Measurements from ENCODE around the gene MRTFA.
"Not testable (repeated sequence)": the region's sequence is repeated elsewhere in the genome, so short reads cannot be mapped to it uniquely, and the experiment has no call there.

MRTFA gene

DNA sequence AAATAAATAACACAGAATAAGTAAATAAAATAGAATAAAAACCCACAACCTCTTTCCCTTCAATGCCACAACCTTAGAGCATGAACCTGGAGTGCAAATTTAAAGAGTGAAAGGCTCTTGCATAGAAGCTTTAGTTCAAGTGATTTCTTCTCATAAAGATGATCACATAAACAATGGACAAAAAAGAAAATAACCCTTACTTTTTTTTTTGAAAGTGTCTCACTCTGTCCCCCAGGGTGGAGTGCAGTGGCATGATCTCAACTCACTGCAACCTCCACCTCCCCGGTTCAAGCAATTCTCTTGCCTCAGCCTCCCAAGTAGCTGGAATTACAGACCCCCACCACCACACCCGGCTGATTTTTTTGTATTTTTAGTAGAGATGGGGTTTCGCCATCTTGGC lies 10.7 kb downstream of the MRTFA start:
- not testable (repeated sequence) for DNase-seq

DNA sequence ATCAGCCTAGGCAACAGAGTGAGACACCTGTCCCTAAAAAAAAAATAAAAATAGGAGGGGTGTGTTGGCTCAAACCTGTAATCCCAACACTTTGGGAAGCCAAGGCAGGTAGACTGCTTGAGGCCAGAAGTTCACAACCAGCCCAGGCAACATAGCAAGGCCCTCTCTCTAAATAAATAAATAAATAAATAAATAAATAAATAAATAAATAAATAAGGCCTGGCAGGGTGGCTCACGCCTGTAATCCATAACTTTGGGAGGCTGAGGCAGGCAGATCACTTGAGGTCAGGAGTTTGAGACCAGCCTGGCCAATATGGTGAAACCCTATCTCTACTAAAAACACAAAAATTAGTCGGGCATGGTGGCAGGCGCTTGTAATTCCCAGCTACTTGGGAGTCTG lies 11.2 kb downstream of the MRTFA start:
- not testable (repeated sequence) for DNase-seq

DNA sequence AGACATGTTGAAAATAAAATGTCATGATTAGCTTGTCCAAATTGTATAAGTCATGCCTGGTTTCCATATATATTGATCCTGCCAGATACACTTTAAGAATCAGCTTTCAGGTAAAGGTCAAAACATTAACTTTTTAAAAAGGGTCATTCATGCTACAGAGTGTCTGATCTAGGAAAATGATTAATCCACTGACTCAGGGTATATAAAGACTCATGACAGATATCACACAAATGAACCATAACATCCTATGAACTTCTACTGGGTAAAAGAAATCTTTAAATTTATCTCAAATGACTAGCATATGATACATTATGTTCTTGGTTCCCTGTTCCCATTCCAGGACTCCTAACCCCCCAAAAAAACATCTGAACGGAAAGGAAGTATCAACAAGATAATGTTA lies 11.7 kb downstream of the MRTFA start:
- no peak for DNase-seq

DNA sequence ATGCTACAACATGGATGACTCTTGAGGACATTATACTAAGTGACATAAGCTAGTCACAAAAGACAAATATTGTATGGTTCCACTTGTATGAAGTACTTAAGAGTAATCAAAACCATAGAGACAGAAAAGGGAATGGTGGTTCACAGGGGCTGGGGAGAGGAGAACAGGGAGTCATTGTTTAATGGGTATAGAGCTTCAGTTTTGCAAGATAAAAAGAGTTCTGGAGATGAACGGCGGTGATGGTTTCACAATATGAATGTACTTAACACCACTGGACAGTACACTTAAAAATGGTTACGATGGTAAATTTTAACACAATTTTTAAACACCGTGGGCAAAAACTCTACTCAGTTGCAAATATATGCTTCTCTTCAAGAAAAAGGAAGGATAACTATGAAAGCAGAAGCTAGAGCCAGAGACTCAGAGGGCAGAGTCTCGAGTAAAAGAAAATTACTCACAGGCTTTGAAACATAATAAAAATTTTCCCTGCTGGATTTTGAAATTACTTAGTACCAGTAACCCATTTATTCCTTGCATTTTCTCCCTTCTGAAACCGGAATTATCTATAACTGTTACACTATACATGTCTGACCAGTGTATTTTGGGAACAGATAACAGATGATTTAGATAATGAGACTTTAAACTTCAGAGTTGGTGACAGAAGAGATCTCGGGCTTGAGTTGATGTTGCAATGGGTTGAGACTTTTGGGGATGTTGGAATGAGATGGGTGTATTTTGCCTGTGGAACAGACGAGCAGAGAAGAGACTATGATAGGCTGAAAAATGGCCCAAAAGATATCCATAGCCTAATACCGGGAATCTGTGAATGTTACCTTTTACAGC lies 15.0 kb downstream of the MRTFA start:
- DNase-seq = no peak

DNA sequence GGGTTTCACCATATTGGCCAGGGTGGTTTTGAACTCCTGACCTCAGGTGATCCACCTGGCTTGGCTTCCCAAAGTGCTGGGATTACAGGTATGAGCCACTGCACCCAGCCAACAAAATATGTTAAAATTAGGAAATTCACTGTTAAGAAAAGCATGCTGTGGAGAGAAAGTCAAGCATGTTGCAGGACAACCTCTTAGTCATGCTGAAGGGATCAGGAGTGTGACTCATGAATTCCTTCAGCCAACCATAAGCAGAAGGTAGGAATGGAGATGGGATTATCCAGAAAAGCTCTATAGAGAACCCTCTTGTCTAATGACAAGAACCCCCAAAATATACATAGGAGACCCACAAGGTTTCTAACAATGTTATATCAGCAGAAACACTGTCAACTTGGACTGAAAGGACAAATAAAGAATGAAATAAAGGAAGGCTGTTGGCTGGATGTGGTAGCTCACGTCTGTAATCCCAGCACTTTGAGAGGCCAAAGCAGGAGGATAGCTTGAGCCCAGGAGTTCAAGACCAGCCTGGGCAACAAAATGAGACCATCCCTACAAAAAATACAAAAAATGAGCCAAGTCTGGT lies 16.0 kb downstream of the MRTFA start:
- DNase-seq = no peak

DNA sequence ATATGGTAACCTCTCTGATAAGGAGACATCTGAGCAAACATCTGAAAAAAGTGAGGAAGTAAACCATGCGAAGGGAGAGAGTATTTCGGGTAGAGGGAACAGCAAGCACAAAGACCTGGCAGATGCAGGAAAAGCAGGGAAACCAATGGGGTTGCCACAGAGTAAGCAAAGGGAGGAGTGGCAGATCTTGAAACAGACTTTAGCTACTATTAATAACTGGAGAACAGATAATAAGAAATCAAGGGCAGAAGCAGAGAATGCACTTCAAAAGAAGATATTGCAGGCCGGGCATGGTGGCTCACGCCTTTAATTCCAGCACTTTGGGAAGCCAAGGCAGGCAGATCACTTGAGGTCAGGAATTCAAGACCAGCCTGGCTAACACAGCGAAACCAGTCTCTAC lies 18.1 kb downstream of the MRTFA start:
- no peak for DNase-seq

DNA sequence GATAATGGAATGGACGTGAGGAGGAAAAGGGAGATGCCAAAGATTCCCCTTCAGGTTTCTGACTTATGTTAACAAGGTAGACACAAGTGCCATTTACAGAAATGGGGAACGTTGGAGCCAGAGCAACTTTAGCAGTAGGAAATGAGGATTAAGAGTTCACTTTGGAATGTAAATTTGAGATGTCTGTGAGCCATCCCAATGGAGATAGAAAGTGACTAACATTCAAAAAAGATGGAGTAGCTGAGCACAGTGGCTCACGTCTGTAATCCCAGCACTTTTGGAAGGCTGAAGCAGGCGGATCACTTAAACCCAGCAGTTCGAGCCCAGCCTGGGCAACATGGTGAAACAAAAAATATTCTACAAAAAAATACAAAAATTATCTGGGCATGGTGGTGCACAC lies 19.9 kb downstream of the MRTFA start:
- DNase-seq = no peak

DNA sequence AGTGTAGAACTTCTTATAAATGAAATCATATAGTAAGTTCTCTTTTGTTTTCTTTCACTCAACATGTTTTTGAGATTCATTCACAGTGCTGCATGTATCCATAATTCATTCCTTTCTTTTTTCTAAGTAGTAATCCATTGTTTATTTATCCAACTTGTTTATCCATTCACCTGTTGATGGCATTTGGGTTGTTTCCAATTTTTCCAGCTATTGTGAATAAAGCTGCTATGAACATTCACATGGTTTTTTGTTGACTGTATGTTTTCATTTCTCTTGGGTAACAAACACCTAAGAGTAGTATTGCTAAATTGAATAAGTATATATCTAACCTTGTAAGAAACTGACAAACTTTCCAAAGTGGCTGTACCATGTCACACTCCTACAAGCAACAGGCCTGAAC lies 23.5 kb downstream of the MRTFA start:
- DNase-seq = no peak

DNA sequence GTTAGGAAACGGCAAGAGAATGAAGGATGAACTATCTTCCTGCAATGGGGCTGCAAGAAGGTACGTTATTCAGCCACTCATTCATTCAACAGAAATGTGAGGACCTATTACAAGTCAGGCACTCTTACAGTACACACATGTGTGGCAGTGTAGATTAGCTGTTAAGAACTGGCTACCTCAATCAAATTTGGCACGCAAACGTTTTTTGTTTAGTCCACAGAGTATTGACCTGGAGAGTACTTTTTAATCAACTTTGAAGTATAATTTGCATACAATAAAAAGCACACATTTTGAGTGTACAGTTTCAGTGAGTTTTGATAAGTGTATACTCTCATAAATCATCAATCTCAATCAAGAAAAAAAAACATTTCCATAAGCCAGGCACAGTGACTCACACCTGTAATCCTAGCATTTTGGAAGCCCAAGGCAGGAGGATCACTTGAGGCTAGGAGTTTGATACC lies 24.2 kb downstream of the MRTFA start:
- DNase-seq = no peak

DNA sequence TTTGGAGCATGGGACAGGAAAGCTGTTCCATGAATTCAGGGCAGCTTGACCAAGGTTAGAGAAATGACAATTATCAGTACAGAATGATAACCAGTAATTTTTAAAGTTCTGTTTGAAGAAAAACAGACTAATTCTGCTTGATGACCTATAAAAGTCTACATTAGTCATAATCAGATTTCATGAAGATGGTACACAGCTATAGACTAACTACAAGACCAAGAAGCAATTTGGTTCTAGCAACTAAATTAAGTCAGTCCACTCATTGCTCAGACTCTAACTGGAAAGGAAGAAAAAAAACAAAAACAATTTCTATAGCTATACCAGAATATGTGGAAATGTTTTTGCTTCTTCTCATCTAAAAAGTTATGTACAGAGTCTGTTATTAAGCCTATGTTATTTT lies 24.9 kb downstream of the MRTFA start:
- no peak for DNase-seq

DNA sequence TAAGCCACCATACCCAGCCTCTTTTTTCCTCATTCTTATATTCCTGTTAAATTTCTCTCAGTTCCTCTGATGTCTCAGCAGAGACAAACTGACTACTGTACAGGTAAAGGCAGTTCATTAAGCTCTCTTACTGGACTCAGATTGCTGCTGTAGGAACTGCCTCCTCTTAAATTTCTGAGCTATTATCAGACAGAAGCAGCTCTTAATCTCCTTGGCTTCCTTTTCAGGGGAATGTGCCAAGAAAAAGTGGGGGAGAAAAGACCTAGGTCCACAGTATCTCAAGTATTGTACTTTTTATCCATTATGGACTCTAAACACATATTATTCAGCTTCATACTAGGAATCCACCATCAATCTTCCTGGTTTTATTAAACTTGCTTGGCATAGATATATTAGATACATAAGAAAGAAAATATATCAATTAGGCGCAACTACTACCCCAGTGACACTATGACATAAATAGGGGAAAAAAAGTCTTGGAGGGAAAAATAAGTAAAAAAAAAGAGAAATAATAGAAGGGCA lies 26.1 kb downstream of the MRTFA start:
- DNase-seq = no peak

DNA sequence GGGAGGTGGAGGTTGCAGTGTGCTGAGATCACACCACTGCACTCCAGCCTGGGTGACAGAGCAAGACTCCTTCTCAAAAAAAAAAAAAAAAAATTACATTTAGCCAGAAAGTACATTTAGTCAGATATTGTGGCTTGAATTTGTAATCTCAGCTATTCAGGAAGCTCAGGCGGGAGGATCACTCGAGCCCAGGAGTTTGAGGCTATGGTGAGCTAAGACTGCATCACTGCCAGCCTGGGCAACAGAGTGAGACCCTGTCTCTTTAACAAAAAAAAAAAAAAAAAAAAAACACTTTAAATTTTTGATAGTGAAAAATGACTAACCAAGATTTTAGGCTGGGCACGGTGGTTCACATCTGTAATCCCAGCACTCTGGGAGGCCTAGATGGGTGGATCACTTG lies 27.3 kb downstream of the MRTFA start:
- DNase-seq = no peak

DNA sequence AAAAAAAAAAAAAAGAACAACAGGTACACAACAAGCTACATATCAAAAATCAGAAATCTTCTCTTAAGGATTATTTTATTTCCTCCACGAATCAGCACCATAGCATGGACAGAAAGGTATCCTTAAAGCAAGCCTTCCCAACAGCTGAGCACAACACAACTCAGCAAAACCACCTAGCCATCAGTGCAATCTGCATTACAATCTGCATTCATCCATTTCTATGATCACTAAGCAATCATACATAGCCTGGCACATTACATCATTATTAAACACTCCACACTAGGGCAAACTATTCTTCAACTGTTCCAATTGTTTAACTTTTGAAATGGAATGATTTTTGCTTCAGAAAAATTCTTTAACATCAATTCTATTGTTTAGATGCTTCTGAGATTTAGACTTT lies 29.0 kb downstream of the MRTFA start:
- no peak for DNase-seq

DNA sequence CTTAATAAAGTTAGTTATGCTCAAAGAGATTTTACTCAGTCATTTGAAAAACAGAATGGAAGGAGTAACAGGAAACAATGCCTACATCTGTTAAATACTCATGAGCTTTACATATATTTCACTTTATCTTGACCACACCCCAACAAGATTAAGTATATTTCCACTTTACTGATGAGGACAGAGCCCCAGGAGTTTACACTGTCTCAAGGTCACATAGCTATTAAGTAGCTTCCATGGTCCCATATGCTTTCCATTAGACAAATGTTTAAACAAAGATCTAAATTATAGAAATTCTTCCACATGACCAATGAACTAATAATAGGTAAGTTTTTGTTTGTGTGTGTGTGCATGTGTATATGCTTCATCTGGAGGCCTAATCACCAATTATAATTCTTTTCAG lies 30.2 kb downstream of the MRTFA start:
- no peak for DNase-seq

DNA sequence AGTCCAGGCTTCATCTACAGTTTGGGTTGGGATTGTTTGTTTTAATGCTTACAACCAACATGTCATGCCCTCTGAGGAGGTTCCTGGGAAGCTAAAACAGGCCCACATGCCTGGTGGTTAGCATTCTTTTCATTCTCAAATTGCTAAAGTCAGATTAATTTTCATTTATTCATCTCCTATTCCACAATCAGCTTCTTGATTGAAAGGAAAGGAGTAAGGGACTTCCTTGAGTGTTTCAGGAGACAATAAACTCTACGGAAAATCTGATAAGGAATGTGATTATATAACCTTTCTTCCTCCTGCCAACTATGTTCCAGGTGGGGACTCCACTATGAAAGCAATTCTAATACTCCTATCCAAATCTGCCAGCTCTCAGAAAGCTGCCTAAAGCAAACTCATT lies 30.8 kb downstream of the MRTFA start:
- DNase-seq = no peak

DNA sequence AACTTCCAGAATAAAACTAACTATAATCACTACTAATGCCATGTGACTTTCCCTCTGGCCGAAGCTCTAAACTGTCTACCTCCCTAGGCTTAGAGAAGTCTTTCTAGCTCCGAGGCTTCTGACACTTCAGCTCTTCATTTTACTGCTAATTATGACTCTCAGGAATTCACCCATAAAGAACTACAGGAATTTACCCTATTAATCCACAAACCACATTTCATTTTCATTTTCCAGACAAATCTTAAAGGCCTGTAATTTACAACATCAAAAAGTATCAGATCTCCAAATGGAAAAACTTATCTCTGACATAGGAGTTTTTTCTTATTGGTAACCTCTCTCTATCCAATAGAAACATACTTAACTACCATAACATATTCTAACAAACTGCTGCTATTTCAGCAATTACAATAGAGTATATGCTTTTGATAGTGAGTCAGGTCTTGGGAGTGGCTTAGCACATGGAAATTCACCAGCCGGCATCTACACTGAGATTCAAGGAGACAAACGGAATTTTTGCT lies 33.4 kb downstream of the MRTFA start:
- DNase-seq = no peak

DNA sequence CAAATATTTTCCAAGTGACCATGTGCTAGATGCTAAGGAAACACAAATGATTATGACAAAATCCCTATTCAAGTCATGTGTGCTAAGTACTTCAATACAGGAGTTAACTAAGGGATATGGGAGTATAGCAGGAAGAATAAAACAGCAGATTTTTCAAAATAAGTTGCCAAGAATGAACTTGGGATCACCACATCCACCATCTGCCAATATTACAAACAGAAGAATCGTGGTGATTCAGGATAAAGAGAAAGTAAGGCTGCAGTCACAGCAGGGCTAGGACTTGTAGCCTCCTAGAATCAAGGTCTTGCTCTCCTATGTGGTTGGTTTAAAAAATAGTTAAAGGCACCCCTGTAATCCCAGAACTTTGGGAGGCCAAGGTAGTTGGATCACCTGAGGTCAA lies 34.3 kb downstream of the MRTFA start:
- DNase-seq = no peak

DNA sequence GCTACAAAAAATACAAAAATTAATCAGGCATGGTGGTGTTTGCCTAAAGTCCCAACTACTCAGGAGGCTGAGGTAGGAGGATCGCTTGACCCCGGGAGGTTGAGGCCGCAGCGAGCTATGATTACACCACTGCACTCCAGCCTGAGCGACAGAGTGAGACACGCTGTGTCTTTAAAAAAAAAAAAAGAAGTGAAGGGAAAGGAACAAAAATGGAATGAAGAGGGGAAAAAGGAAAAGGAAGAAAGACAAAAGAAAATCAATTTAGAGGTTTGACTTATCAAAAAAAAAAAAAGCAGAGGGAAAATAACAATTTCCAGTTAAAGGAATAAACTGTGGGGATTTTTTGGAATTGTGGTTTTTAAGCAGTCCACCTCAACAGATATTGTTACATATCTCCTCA lies 36.8 kb downstream of the MRTFA start:
- DNase-seq = no peak

DNA sequence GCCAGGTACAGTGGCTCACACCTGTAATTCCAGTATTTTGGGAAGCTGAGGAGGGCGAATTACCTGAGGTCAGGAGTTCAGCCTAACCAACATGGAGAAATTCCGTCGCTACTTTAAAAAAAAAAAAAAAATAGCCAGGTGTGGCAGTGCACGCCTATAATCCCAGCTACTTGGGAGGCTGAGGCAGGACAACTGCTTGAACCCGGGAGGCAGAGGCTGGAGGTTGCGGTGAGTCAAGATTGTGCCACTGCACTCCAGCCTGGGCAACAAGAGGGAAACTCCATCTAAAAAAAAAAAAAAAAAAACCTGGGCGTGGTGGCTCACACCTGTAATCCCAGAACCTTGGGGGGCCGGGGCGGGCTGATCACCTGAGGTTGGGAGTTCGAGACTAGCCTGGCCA lies 37.8 kb downstream of the MRTFA start:
- DNase-seq = not testable (repeated sequence)

DNA sequence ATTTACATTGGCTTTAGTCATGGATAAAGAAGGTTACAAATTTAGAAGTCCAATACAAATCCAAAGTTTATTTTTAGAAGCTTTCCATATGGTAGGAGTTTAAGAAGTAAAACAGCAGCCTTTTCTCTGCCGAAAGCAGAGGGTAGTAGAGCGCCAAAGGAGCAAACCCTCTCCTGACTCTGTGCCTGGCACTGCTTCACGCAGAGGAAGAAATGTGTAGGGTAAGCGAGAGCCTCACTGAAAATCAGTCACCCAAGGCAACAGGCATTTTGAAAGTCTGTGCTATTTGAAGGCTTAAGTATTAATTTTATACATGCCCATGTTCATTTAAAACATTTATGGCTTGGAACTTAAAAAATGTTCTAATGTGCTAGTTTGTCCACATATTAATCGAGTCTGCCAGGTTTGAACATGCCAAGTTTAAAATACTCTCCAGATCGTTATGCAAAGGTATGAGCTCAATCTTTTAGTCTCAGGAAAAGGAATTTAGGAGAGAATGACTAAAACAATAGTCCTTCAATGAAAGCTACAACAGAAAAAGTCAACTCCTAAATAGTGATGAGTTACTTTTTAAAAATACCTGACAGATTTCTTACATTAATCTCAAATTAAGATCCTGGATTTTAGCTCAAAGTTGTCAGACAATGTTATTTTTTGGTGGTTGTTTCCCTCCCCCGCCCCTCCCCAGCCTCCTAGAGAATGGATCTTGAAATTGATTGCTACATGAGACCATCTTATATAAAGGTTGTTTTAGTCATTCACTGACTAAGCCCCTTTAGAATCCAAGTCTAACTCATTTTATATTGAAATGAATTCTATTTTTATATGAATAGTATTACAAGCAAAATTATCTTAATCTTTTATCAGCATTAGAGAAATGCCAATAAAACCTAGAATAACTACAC lies 38.7 kb downstream of the MRTFA start:
- no peak for DNase-seq

DNA sequence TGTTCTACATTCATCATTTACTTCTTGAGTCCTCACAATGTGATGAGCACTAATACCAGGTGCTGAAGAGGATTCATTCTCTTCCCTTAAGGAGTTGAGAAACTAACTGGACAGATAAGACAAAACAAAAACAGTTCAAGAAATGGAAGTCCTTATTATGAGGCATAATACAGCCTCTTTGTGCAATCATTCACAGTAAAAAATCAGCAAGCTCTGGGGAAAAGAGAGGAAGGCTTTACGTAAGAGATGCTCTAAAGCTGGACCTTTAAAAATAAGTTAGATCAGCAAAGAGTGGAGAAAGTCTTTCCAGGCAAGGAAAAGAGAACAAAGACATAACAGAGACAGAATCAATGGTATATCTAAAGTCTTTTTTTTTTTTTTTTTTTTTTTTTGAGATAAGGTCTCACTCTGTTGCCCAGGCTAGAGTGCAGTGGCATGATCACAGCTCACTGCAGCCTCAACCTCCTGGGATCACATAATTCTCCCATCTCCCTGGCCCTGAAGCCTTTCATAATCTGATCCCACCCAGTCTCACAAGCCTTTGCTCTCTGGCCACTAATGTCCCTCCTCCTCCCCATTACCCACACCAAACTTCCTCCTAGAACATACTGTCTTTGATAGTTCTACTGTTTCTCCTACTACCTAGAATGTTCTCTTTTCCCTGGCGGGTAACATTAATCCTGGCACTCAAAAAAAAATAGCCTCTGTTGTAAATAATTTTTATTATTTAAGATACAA lies 40.9 kb downstream of the MRTFA start:
- DNase-seq = no peak

DNA sequence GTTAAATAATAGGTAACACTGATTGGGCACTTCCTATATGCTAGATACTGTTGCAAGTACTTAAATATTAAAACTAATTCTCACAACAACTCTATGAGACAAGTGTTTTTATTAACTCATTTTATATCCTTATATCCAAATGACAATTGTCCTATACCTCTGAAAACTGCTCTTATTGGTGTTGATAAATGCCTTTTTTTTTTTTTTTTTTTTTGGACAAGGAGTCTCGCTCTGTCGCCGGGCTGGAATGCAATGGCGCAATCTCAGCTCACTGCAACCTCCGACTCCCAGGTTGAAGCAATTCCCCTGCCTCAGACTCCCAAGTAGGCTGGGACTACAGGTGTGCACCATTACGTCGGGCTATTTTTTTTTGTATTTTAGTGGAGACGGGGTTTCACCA lies 41.6 kb downstream of the MRTFA start:
- DNase-seq = no peak

DNA sequence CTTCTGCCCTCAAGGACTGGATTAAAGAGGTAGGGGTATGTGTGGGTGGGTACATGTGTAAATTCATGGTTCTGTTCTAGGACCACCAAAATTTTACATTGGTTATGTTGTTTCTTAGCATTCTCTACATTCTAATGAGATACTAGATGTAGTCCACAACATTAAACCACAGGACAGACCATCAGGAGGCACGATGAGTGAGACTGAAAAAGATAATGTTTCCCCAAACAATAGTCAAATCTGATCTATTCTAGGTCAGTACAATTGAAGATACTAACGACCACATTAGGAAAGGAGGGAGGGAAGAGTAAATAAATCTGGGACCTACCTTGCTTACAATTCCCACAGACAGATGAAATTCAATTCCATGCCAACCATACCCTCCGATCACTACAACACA lies 42.2 kb downstream of the MRTFA start:
- DNase-seq = no peak

Measured in activated naive CD4-positive, alpha-beta T cell treated with anti-CD3 and anti-CD28 coated beads, Interleukin-2, amount 50 U/mL, for 16 hours (primary cell).